WTC11 (cell line): ENCODE data around the gene NEUROG1.

Source experiments
- ATF2 ChIP-seq: sonication (generic); formaldehyde crosslinking; IDR thresholded peaks from 2 replicates; pipeline ENCODE4 v1.8.1; 2022; ENCODE audit warnings: low read depth, missing genetic modification reagents, borderline replicate concordance
- CBFB ChIP-seq: sonication (generic); formaldehyde crosslinking; IDR thresholded peaks from 2 replicates; pipeline ENCODE4 v1.8.1; 2022; ENCODE audit warnings: mild to moderate bottlenecking, low read depth, missing genetic modification reagents
- ELF4 ChIP-seq: sonication (generic); formaldehyde crosslinking; IDR thresholded peaks from 2 replicates; pipeline ENCODE4 v1.8.1; 2022; ENCODE audit warnings: low read depth, mild to moderate bottlenecking, moderate library complexity, missing genetic modification reagents
- ETV6 ChIP-seq: sonication (generic); formaldehyde crosslinking; IDR thresholded peaks from 2 replicates; pipeline ENCODE4 v1.8.1; 2022; ENCODE audit warnings: mild to moderate bottlenecking, missing genetic modification reagents
- JAZF1 ChIP-seq: fragments of 250-450 bp; sonication (Bioruptor Pico); IDR thresholded peaks from 2 replicates; pipeline ENCODE4 v1.9.0; 2021; ENCODE audit warnings: moderate library complexity, mild to moderate bottlenecking, inconsistent platforms
- ZNF512 ChIP-seq: sonication (generic); formaldehyde crosslinking; IDR thresholded peaks from 2 replicates; pipeline ENCODE4 v1.8.1; 2022; ENCODE audit warnings: missing genetic modification reagents, borderline replicate concordance
- TF ChIP-seq, protein P1 (sequence below): fragments of 200-600 bp; IDR thresholded peaks from 2 replicates; pipeline ENCODE4 v1.8.0; 2022; ENCODE audit warnings: antibody characterized with exemption
- TF ChIP-seq, protein P2 (sequence below): sonication (generic); formaldehyde crosslinking; IDR thresholded peaks from 2 replicates; pipeline ENCODE4 v1.8.1; 2022; ENCODE audit warnings: low read depth, mild to moderate bottlenecking, moderate library complexity, missing genetic modification reagents, borderline replicate concordance

GRCh38 chr5:135535420-135535819, 344 bp downstream of the NEUROG1 start:
- TF ChIP-seq ATF2 (CRISPR knock-in tag) (no peak), ZNF512 (CRISPR knock-in tag) (no peak), CBFB (CRISPR knock-in tag) (no peak), JAZF1 (CRISPR knock-in tag) (no peak), ELF4 (no peak), ETV6 (no peak)
- TF ChIP-seq, protein P1, sequence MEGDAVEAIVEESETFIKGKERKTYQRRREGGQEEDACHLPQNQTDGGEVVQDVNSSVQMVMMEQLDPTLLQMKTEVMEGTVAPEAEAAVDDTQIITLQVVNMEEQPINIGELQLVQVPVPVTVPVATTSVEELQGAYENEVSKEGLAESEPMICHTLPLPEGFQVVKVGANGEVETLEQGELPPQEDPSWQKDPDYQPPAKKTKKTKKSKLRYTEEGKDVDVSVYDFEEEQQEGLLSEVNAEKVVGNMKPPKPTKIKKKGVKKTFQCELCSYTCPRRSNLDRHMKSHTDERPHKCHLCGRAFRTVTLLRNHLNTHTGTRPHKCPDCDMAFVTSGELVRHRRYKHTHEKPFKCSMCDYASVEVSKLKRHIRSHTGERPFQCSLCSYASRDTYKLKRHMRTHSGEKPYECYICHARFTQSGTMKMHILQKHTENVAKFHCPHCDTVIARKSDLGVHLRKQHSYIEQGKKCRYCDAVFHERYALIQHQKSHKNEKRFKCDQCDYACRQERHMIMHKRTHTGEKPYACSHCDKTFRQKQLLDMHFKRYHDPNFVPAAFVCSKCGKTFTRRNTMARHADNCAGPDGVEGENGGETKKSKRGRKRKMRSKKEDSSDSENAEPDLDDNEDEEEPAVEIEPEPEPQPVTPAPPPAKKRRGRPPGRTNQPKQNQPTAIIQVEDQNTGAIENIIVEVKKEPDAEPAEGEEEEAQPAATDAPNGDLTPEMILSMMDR: no peak
- TF ChIP-seq, protein P2, sequence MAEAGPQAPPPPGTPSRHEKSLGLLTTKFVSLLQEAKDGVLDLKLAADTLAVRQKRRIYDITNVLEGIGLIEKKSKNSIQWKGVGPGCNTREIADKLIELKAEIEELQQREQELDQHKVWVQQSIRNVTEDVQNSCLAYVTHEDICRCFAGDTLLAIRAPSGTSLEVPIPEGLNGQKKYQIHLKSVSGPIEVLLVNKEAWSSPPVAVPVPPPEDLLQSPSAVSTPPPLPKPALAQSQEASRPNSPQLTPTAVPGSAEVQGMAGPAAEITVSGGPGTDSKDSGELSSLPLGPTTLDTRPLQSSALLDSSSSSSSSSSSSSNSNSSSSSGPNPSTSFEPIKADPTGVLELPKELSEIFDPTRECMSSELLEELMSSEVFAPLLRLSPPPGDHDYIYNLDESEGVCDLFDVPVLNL: no peak
